Mucosa of descending colon (tissue), 3 donors: Measurements from ENCODE around the gene LSM10. TPM values are rescaled to one million over a fixed set of nuclear protein-coding genes. Genes with fewer than 3 reads are reported as not detected.

Source experiments
- ATAC-seq: fragments of 200-7000 bp; cut with Tn5 transposase; one replicate; pipeline ENCODE4 v1.9.1; 2020; ENCODE audit warnings: mild to moderate bottlenecking, moderate library complexity
- DNase-seq, 3 donors: peaks; one replicate each; pipeline ENCODE4 v3.0.0-alpha.2; 2020
- H3K36me3 ChIP-seq: fragments of 200-600 bp; one replicate; pipeline ENCODE4 v1.8.0; 2021; ENCODE audit warnings: low read depth, mild to moderate bottlenecking
- H3K4me1 ChIP-seq: fragments of 200-600 bp; one replicate; pipeline ENCODE4 v1.8.0; 2021; ENCODE audit warnings: low read depth, mild to moderate bottlenecking
- H3K4me3 ChIP-seq: fragments of 200-600 bp; one replicate; pipeline ENCODE4 v1.8.0; 2021; ENCODE audit warnings: mild to moderate bottlenecking
- H3K9me3 ChIP-seq: fragments of 200-600 bp; one replicate; pipeline ENCODE4 v1.8.0; 2021; ENCODE audit warnings: mild to moderate bottlenecking
- intact Hi-C, 2 donors: fragments of 100-400 bp; cut with DNase I in 1 of 2; cut with micrococcal nuclease in 1 of 2; formaldehyde crosslinking; loops; one replicate each; pipeline versions ENCODE4 v1.11.0 to v1.11.1; 2022; cut with DNase I, micrococcal nuclease
- total RNA-seq, 3 donors: library from RNA; stranded (reverse); fragmentation: NEBNext Ultra II Directional in 2 of 3; extraction: Animal tissue kit (Norgen Biotek cat#: 25700) in 2 of 3; gene quantifications; one replicate each; pipeline versions ENCODE4 v1.2.1 to v1.2.4, GENCODE V29; 2021 to 2023
- TF ChIP-seq, protein P1 (sequence below): fragments of 200-600 bp; IDR thresholded peaks from one replicate; pipeline ENCODE4 v1.8.0; 2022; ENCODE audit warnings: antibody characterized with exemption, mild to moderate bottlenecking
- donor health status: DM: no; HTN: no; CAD: no; lungs with moderate emphysema.
- donor health status: DM: no; HTN: no; CAD: no.
- donor health status: DM: no; HTN: yes; CAD: no.

LSM10 gene
- total RNA-seq, 3 donors from 2014 or later = 19.5 to 52.9 (median 22.5) TPM

GRCh38 chr1:36343651-36344394, 53.9 kb downstream of the LSM10 start:
- no peak for DNase-seq
- Histone ChIP-seq H3K4me3 (no peak overlapping the region), H3K4me1 (no peaks in the 10 kb centered on the region), H3K9me3 (no peaks in the 10 kb centered on the region), H3K36me3 (peaks cover 3% of the 10 kb centered on the region)
- intact Hi-C loops = loop anchor here (5.0 kb wide), 1 partner anchor 78 kb away; no protein-coding TSS in a partner anchor
- ATAC-seq = no peak
- TF ChIP-seq, protein P1, sequence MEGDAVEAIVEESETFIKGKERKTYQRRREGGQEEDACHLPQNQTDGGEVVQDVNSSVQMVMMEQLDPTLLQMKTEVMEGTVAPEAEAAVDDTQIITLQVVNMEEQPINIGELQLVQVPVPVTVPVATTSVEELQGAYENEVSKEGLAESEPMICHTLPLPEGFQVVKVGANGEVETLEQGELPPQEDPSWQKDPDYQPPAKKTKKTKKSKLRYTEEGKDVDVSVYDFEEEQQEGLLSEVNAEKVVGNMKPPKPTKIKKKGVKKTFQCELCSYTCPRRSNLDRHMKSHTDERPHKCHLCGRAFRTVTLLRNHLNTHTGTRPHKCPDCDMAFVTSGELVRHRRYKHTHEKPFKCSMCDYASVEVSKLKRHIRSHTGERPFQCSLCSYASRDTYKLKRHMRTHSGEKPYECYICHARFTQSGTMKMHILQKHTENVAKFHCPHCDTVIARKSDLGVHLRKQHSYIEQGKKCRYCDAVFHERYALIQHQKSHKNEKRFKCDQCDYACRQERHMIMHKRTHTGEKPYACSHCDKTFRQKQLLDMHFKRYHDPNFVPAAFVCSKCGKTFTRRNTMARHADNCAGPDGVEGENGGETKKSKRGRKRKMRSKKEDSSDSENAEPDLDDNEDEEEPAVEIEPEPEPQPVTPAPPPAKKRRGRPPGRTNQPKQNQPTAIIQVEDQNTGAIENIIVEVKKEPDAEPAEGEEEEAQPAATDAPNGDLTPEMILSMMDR = no peak

Other genes starting within 250 kb of the LSM10 start
- gene TRAPPC3, start 248.4 kb downstream of the LSM10 start, total RNA-seq = 10 to 100 TPM; 55.7 to 86.6 (median 57.7) TPM
- gene MAP7D1, start 241.7 kb downstream of the LSM10 start, total RNA-seq = 100 to 1,000 TPM in 1 of 3 donors, 10 to 100 TPM in 2; 41.5 to 161 (median 61.9) TPM
- gene THRAP3, start 173.5 kb downstream of the LSM10 start, total RNA-seq = 100 to 1,000 TPM in 1 of 3 donors, 10 to 100 TPM in 2; 83.0 to 103 (median 85.1) TPM
- gene SH3D21, start 91.5 kb downstream of the LSM10 start, total RNA-seq = 10 to 100 TPM; 12.3 to 18.0 (median 14.2) TPM
- 10 to 100 TPM in 1 of 3 donors, 1 to 10 TPM in 2; 1.5 to 17.6 (median 8.2) TPM for gene EVA1B, start 74.3 kb downstream of the LSM10 start, total RNA-seq
- 10 to 100 TPM; 51.5 to 85.0 (median 59.4) TPM for gene STK40, start 12.0 kb downstream of the LSM10 start, total RNA-seq
- gene OSCP1, start 52.5 kb upstream of the LSM10 start, total RNA-seq = 1 to 10 TPM; 2.5 to 8.4 (median 3.7) TPM
- gene MRPS15, start 66.5 kb upstream of the LSM10 start, total RNA-seq = 10 to 100 TPM; 48.4 to 59.4 (median 54.9) TPM
- 1 to 10 TPM; 1.4 to 7.7 (median 4.7) TPM for gene CSF3R, start 85.0 kb upstream of the LSM10 start, total RNA-seq